ENCODE results near the gene ARFGAP1.

GRCh38 chr20:63286781-63287696 lies 14.4 kb downstream of the ARFGAP1 start:
- TF ChIP-seq CTCF (IDR thresholded peaks at IDR 0.05) (no peak), POLR2A (IDR thresholded peaks at IDR 0.05) (no peak)
